Effector memory CD8-positive, alpha-beta T cell (primary cell): ENCODE data around the gene C22orf42.

Experiments
- ATAC-seq: fragments of 150-1000 bp; cut with Tn5 transposase; replicated peaks from 2 replicates; pipeline ENCODE4 v1.10.0; 2021; ENCODE audit warnings: mild to moderate bottlenecking, moderate library complexity
- DNase-seq, 3 experiments: peaks; one replicate each; pipeline ENCODE4 v3.0.0; 2021
- H3K27ac Mint-ChIP-seq, 2 donors: one replicate each; pipeline ENCODE4 v1.8.0; 2022; ENCODE audit warnings: mild to moderate bottlenecking in 2 of 2, mixed read lengths in 2 of 2, moderate library complexity in 2 of 2
- H3K27me3 Mint-ChIP-seq, 2 donors: one replicate each; pipeline ENCODE4 v1.8.0; 2022; ENCODE audit warnings: mixed read lengths in 2 of 2
- H3K36me3 Mint-ChIP-seq: one replicate; pipeline ENCODE4 v1.8.0; 2022; ENCODE audit warnings: mild to moderate bottlenecking, moderate library complexity, mixed read lengths; ENCODE audit not compliant: insufficient read depth
- H3K4me1 Mint-ChIP-seq, 2 donors: one replicate each; pipeline ENCODE4 v1.8.0; 2022; ENCODE audit warnings: low read depth in 2 of 2, mixed read lengths in 2 of 2
- H3K4me3 Mint-ChIP-seq, 2 donors: one replicate each; pipeline ENCODE4 v1.8.0; 2022; ENCODE audit warnings: mild to moderate bottlenecking in 2 of 2, mixed read lengths in 2 of 2, moderate library complexity in 2 of 2
- H3K9me3 Mint-ChIP-seq, 2 donors: one replicate each; pipeline ENCODE4 v1.8.0; 2022; ENCODE audit warnings: mixed read lengths in 2 of 2

The C22orf42 gene

DNA sequence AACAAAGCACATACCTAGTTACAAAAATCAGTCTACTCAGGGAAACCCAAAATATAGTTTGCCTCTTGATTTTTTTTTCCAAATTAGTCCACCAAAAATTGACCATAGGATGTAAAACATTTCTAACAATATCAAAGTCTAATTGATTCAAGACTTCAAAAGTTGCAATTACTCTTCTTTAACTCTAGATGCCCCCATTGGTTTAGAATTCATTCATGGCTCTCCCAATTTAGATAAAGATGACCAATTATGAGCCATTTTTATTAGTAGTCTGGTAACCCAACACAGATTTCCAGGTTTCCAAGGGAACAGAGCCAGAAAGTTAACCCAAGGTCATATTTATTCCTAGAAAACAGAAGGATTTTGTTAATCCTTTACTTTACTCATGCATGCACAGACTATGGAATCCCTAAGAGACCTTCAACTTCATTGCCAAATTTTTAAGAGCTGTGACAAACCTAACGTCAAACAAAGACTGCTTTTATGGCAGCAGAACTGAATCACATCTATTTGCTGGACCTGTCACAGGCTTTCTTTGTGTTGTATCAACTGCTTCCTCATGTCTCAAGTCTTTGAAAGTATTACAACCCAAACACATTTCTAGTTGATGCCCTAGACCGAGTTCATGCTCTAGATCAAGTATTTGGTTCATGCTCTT, 55.3 kb downstream of the C22orf42 start:
- DNase-seq (no peak), ATAC-seq (no peak)
- no peak overlapping the region for H3K27ac Mint-ChIP-seq
- H3K27me3 Mint-ChIP-seq: peaks cover 50 to 57% of the 10 kb centered on the region in 2 donors
- H3K4me1 Mint-ChIP-seq: no peaks in the 10 kb centered on the region
- H3K4me3 Mint-ChIP-seq: no peak overlapping the region
- H3K9me3 Mint-ChIP-seq: no peaks in the 10 kb centered on the region
- no peaks in the 10 kb centered on the region for H3K36me3 Mint-ChIP-seq

DNA sequence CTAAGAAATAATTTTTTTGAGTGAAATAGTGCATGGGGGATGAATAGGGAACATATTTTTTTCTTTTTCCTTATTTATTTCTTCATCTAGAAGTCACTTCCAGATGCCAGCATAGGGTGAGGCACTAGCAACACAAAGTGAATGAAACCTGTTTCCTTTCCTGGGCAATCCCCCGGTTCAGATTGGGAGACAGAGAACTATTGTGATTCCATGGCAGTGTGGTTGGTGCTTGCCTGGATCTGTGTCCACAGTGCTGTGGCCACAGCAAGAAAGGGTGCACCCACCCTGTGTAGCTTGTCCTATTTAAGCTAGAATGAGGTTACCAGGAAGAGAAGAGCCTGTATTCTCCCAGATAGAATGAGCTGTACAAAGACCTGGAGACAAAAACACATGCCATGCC, 58.4 kb downstream of the C22orf42 start:
- H3K27ac Mint-ChIP-seq: no peak overlapping the region
- no peaks in the 10 kb centered on the region for H3K9me3 Mint-ChIP-seq
- ATAC-seq: no peak
- no peak overlapping the region for H3K4me3 Mint-ChIP-seq
- no peaks in the 10 kb centered on the region for H3K4me1 Mint-ChIP-seq
- no peaks in the 10 kb centered on the region for H3K36me3 Mint-ChIP-seq
- DNase-seq: no peak
- peaks cover 22 to 35% of the 10 kb centered on the region in 2 donors for H3K27me3 Mint-ChIP-seq
